Natural killer cell (primary cell): ENCODE measurements around the gene CDH26. TPM values are rescaled to one million over a fixed set of nuclear protein-coding genes. Genes with fewer than 3 reads are reported as not detected.

Experiments
- ATAC-seq, 3 donors: fragments of 150-1000 bp in 2 of 3; fragments of 200-7000 bp in 1 of 3; cut with Tn5 transposase; 1 replicate in 1 of 3; 2 replicates in 2 of 3; pipeline ENCODE4 v1.10.0; 2021; ENCODE audit warnings: mild to moderate bottlenecking in 2 of 3, moderate library complexity in 2 of 3
- DNase-seq, 2 donors: peaks; one replicate each; pipeline versions ENCODE4 v3.0.0 to v3.0.0-alpha.2; 2013 to 2021; ENCODE audit warnings: mixed read lengths in 1 of 2
- H3K27ac ChIP-seq: one replicate; pipeline ENCODE4 v1.5.1; 2013; ENCODE audit warnings: mild to moderate bottlenecking, low read length
- H3K27me3 ChIP-seq: one replicate; pipeline ENCODE4 v1.6.1; 2013; ENCODE audit warnings: low read length; ENCODE audit not compliant: control insufficient read depth, insufficient read depth
- H3K36me3 ChIP-seq: one replicate; pipeline ENCODE4 v1.6.1; 2013; ENCODE audit warnings: low read length; ENCODE audit not compliant: control insufficient read depth, insufficient read depth
- H3K4me1 ChIP-seq: one replicate; pipeline ENCODE4 v1.6.1; 2013; ENCODE audit warnings: low read length; ENCODE audit not compliant: control insufficient read depth, insufficient read depth
- H3K4me3 ChIP-seq: one replicate; pipeline ENCODE4 v1.5.1; 2013; ENCODE audit warnings: low read length
- H3K9me3 ChIP-seq: one replicate; pipeline ENCODE4 v1.6.1; 2013; ENCODE audit warnings: low read length; ENCODE audit not compliant: control insufficient read depth, insufficient read depth
- H3K27ac Mint-ChIP-seq, 2 donors: one replicate each; pipeline ENCODE4 v1.8.0; 2022; ENCODE audit warnings: mild to moderate bottlenecking in 2 of 2, mixed read lengths in 2 of 2, moderate library complexity in 1 of 2
- H3K27me3 Mint-ChIP-seq, 2 donors: one replicate each; pipeline ENCODE4 v1.8.0; 2022; ENCODE audit warnings: low read depth in 2 of 2, mixed read lengths in 2 of 2
- H3K36me3 Mint-ChIP-seq: one replicate; pipeline ENCODE4 v1.8.0; 2022; ENCODE audit warnings: mixed read lengths
- H3K4me1 Mint-ChIP-seq, 2 donors: one replicate each; pipeline ENCODE4 v1.8.0; 2022; ENCODE audit warnings: mixed read lengths in 2 of 2
- H3K4me3 Mint-ChIP-seq: one replicate; pipeline ENCODE4 v1.8.0; 2022; ENCODE audit warnings: mild to moderate bottlenecking, moderate library complexity, mixed read lengths
- H3K9me3 Mint-ChIP-seq, 2 donors: one replicate each; pipeline ENCODE4 v1.8.0; 2022; ENCODE audit warnings: mixed read lengths in 2 of 2
- WGBS: methylation state at CpG from one replicate; pipeline ENCODE4 v1.1.7; 2013; ENCODE audit warnings: missing lambda C conversion rate; ENCODE audit not compliant: insufficient coverage; 5-methylcytosine and 5-hydroxymethylcytosine counted together
- intact Hi-C: fragments of 100-400 bp; cut with micrococcal nuclease; formaldehyde crosslinking; loops from one replicate; pipeline ENCODE4 v1.14.2; 2022
- total RNA-seq, 4 donors: library from RNA; stranded (reverse); fragments of 120-200 nt in 1 of 4; gene quantifications; one replicate each; pipeline versions ENCODE4 v1.2.3 to v1.2.4, GENCODE V29; 2013 to 2022
- TF ChIP-seq, protein P1 (sequence below): fragments of 200-600 bp; IDR thresholded peaks from one replicate; pipeline ENCODE4 v1.8.0; 2022; ENCODE audit warnings: antibody characterized with exemption

CDH26 gene
- total RNA-seq, 3 donors from 2014 or later (not counting 1 experiment from before 2014, with no cell fraction given): 1.2 to 2.0 (median 1.8) TPM

DNA sequence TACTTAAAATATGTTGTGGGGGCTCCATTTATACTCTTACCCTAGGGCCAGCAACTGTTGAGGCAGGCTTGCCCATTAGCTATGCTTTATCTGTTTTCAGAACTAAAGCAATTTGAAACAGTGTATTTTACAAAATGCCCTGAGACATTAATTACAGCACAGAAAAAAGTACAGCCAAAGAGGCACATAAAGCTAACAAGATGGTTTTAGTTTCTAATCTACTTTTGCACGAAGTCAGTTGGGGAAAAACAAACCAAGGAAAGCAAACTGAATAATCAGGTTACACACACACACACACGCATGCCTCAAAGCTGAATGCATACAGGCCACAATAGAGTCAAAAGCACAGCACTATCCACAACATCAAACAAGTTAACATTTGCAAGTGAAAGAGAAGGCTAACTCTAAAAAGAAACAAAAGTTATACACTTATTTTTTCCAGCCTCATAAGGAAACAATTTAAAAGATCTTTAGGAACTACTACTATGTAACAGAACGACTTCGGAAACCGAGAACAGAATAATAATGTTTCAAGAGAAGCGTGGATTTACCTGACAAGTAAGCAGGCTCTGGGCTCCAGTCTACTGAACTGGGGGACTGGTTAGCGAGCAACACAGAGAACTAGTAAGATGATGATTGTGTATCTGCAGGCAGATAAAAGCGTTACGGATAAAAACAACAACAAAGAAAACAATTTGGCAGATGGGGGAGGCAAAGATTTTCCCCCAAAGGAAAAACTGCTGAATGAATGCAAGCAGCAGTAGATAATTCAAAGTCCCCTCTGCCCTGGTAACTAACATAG lies 26.5 kb upstream of the CDH26 start:
- WGBS: 87% methylated on average over 9 of the region's 9 CpGs
- H3K27me3 Mint-ChIP-seq: peaks cover 0 to 7% of the 10 kb centered on the region in 2 donors
- H3K27ac Mint-ChIP-seq: no peak overlapping the region
- Histone ChIP-seq H3K36me3 (peaks cover 4% of the 10 kb centered on the region), H3K4me1 (peaks cover 12% of the 10 kb centered on the region), H3K4me3 (no peak overlapping the region), H3K9me3 (no peaks in the 10 kb centered on the region), H3K27ac (no peak overlapping the region), H3K27me3 (no peaks in the 10 kb centered on the region)
- H3K36me3 Mint-ChIP-seq: no peaks in the 10 kb centered on the region
- H3K9me3 Mint-ChIP-seq: no peaks in the 10 kb centered on the region
- no peak for ATAC-seq
- TF ChIP-seq, protein P1, sequence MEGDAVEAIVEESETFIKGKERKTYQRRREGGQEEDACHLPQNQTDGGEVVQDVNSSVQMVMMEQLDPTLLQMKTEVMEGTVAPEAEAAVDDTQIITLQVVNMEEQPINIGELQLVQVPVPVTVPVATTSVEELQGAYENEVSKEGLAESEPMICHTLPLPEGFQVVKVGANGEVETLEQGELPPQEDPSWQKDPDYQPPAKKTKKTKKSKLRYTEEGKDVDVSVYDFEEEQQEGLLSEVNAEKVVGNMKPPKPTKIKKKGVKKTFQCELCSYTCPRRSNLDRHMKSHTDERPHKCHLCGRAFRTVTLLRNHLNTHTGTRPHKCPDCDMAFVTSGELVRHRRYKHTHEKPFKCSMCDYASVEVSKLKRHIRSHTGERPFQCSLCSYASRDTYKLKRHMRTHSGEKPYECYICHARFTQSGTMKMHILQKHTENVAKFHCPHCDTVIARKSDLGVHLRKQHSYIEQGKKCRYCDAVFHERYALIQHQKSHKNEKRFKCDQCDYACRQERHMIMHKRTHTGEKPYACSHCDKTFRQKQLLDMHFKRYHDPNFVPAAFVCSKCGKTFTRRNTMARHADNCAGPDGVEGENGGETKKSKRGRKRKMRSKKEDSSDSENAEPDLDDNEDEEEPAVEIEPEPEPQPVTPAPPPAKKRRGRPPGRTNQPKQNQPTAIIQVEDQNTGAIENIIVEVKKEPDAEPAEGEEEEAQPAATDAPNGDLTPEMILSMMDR: no peak
- intact Hi-C loops: no loop called here
- H3K4me3 Mint-ChIP-seq: peak overlapping the region; percentile 77
- peaks cover 7 to 11% of the 10 kb centered on the region in 2 donors for H3K4me1 Mint-ChIP-seq
- DNase-seq: no peak

DNA sequence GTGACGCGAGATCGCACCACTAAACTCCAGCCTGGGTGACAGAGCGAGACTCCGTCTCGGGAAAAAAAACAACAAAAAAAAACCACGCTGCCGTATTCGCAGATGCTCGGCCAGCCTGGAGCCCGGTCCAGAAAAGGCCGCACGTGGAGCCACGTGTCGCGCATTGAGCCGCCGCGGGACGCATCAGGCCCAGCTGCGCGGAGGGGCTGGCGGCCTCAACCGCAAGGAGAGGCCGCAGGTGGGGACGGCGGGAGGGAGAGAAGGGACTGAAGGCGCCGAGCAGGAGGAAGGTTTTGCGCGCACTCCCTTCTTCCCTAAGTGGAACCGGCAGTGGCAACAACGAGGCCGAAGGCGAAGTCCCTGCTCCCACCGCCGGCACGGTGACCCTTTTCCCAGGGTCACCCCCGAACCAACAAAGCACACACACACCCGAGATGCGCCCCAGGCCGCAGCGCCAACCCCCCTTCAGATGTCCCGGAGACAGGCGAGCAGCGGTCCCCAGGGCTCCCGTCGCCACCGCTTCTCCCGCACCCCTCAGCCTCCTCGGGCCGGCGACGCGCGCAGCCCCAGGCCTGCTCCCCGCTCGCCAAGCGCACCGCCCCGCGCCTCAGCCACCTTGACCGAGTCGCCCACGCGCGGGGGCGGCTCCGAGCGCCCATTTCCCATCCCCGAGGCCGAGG lies 25.5 kb upstream of the CDH26 start:
- DNase-seq (no peak), ATAC-seq (no peak)
- WGBS: 85% methylated on average over 72 of the region's 72 CpGs
- intact Hi-C loops: no loop called here
- Histone ChIP-seq H3K27me3 (no peaks in the 10 kb centered on the region), H3K4me1 (peaks cover 12% of the 10 kb centered on the region), H3K27ac (no peak overlapping the region), H3K36me3 (peaks cover 4% of the 10 kb centered on the region), H3K9me3 (no peaks in the 10 kb centered on the region), H3K4me3 (no peak overlapping the region)
- Mint-ChIP-seq H3K27ac (no peak overlapping the region), H3K36me3 (no peaks in the 10 kb centered on the region), H3K27me3 (peaks cover 0 to 7% of the 10 kb centered on the region in 2 donors), H3K4me3 (peak overlapping the region; percentile 49), H3K9me3 (no peaks in the 10 kb centered on the region), H3K4me1 (peaks cover 7 to 11% of the 10 kb centered on the region in 2 donors)
- TF ChIP-seq, protein P1: no peak

DNA sequence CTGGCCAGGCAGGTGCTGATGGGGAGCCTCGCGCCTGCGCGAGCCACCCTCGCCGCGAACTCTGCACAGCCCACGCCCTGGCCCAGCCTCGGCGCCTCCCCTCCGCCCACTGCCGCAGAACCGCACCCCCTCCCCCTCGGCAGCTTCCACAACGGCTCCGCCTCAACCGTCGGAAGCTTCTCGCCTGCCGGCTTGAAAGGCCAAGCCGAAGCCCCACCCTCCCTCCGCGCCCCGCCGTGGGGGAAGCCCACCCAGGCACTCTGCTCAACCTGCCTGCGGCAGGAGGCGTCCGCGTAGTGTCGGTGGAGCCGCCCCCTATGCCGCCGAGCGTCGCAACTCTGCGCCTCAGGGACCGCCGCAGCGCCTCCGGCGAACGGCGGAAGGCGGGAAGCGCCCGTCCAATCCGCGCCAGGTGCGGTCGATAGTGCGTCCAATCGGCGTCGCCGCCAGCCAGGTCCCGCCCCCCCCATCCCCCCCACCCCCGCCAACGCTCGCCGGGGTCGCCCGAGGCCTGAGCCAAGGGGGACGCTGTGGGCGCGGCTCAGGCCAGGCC lies 24.9 kb upstream of the CDH26 start, which contains the start of gene SYCP2:
SYCP2 (minus strand) TSS at position 342 of the 553 bp plus-strand sequence. CDS start 11,224 bp downstream, outside the sequence.
- Histone ChIP-seq H3K27ac (peak within 1 kb of the TSS; percentile 49), H3K4me3 (peak within 1 kb of the TSS; percentile 82), H3K9me3 (no peaks in the 10 kb centered on the region), H3K4me1 (peaks cover 13% of the 10 kb centered on the region), H3K27me3 (no peaks in the 10 kb centered on the region), H3K36me3 (peaks cover 4% of the 10 kb centered on the region)
- Mint-ChIP-seq H3K27ac (peak within 1 kb of the TSS; percentile 43 to 72), H3K27me3 (peaks cover 0 to 7% of the 10 kb centered on the region in 2 donors), H3K9me3 (no peaks in the 10 kb centered on the region), H3K4me1 (peaks cover 13 to 15% of the 10 kb centered on the region in 2 donors), H3K4me3 (peak within 1 kb of the TSS; percentile 81), H3K36me3 (no peaks in the 10 kb centered on the region)
- intact Hi-C loops: no loop called here
- DNase-seq (peak; percentile 58 to 88), ATAC-seq (peak; percentile 77 to 80 (median 78))
- WGBS: 44% methylated on average over 61 of the region's 65 CpGs
- TF ChIP-seq, protein P1: no peak
